CD4-positive, alpha-beta T cell (primary cell): ENCODE data around the gene UBA52. TPM values are rescaled to one million over a fixed set of nuclear protein-coding genes. Genes with fewer than 3 reads are reported as not detected.

Experiments used
- ATAC-seq: fragments of 200-7000 bp; cut with Tn5 transposase; one replicate; pipeline ENCODE4 v1.10.0; 2022; ENCODE audit warnings: mild to moderate bottlenecking; ENCODE audit not compliant: poor library complexity
- CTCF ChIA-PET: fragments of 350-600 bp; sonication (Branson Sonifier 250); formaldehyde crosslinking; loops from one replicate; lab custom pipeline; 2021; ENCODE audit warnings: antibody characterized with exemption, inconsistent platforms; lab: Charles Lee
- POLR2A ChIA-PET: fragments of 350-600 bp; sonication (Branson Sonifier 250); formaldehyde crosslinking; loops from one replicate; lab custom pipeline; 2021; ENCODE audit warnings: antibody characterized with exemption, inconsistent platforms; lab: Charles Lee
- DNase-seq, 14 experiments: peaks; one replicate each; pipeline ENCODE4 v3.0.0-alpha.2; 2013 to 2020; ENCODE audit warnings: mixed read lengths in 2 of 14
- H3K27ac ChIP-seq, 2 donors: one replicate each; pipeline versions ENCODE4 v1.5.1 to v1.7.0; 2013; ENCODE audit warnings: low read length in 2 of 2, low read depth in 1 of 2, mild to moderate bottlenecking in 1 of 2
- H3K27me3 ChIP-seq, 2 experiments: 1 replicate in 1 of 2; 2 replicates in 1 of 2; pipeline versions ENCODE4 v1.6.1 to v1.7.0; 2013; ENCODE audit warnings: low read length in 2 of 2, control low read depth in 1 of 2, mild to moderate bottlenecking in 1 of 2, moderate library complexity in 1 of 2; ENCODE audit not compliant: insufficient read depth in 2 of 2, control insufficient read depth in 1 of 2
- H3K36me3 ChIP-seq: one replicate; pipeline ENCODE4 v1.6.1; 2013; ENCODE audit warnings: low read length, control low read depth; ENCODE audit not compliant: insufficient read depth
- H3K4me1 ChIP-seq: one replicate; pipeline ENCODE4 v1.6.1; 2013; ENCODE audit warnings: low read length, control low read depth; ENCODE audit not compliant: insufficient read depth
- H3K4me3 ChIP-seq: one replicate; pipeline ENCODE4 v1.5.1; 2013; ENCODE audit warnings: mild to moderate bottlenecking, low read length, moderate library complexity
- H3K9me3 ChIP-seq, 2 experiments: 1 replicate in 1 of 2; 2 replicates in 1 of 2; pipeline versions ENCODE4 v1.6.1 to v1.7.0; 2013; ENCODE audit warnings: low read length in 2 of 2, mild to moderate bottlenecking in 2 of 2, control low read depth in 1 of 2, moderate library complexity in 1 of 2; ENCODE audit not compliant: control insufficient read depth in 1 of 2, insufficient read depth in 1 of 2
- H3K27ac Mint-ChIP-seq: one replicate; pipeline ENCODE4 v1.8.0; 2020; ENCODE audit warnings: mixed read lengths
- H3K27me3 Mint-ChIP-seq: one replicate; pipeline ENCODE4 v1.8.0; 2021; ENCODE audit warnings: mixed read lengths
- H3K36me3 Mint-ChIP-seq: one replicate; pipeline ENCODE4 v1.8.0; 2021; ENCODE audit warnings: low read depth, mixed read lengths
- H3K4me1 Mint-ChIP-seq: one replicate; pipeline ENCODE4 v1.8.0; 2021; ENCODE audit warnings: low read depth, mixed read lengths
- H3K4me3 Mint-ChIP-seq: one replicate; pipeline ENCODE4 v1.8.0; 2020; ENCODE audit warnings: mild to moderate bottlenecking, mixed read lengths
- H3K9me3 Mint-ChIP-seq: one replicate; pipeline ENCODE4 v1.8.0; 2020; ENCODE audit warnings: mixed read lengths
- CTCF ChIP-seq: fragments of 200-600 bp; IDR thresholded peaks from one replicate; pipeline ENCODE4 v1.8.0; 2022; ENCODE audit warnings: antibody characterized with exemption, mild to moderate bottlenecking
- intact Hi-C, 2 experiments: fragments of 100-400 bp; cut with DNase I in 1 of 2; cut with micrococcal nuclease in 1 of 2; formaldehyde crosslinking; loops; one replicate each; pipeline versions ENCODE4 v1.15.1 to v1.9.0; 2023 to 2025; cut with DNase I, micrococcal nuclease
- total RNA-seq, 174 experiments: library from RNA in 2 of 174; stranded (reverse) in 2 of 174; gene quantifications; one replicate each; pipeline ENCODE4 v1.2.3 and lab custom pipeline; 2021 to 2026

UBA52 gene
- total RNA-seq, 2 experiments from 2014 or later: 2,255 to 2,378 TPM

DNA sequence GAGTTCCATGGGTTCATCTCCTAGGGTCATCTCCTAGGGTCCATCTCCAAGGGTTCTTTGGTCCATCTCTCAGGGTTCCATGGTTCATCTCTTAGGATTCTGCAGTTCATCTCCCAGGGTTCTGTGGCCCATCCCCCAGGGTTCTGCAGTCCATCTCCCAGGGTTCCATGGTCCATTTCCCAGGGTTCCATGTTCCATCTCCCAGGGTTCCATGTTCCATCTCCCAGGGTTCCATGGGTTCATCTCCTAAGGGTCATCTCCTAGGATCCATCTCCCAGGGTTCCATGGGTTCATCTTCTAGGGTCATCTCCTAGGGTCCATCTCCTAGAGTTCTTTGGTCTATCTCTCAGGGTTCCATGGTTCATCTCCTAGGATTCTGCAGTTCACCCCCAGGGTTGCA is 45.9 kb downstream of the UBA52 start:
- no peak for TF ChIP-seq CTCF
- Mint-ChIP-seq H3K9me3 (no peaks in the 10 kb centered on the region), H3K4me1 (peaks cover 9% of the 10 kb centered on the region), H3K27me3 (peaks cover 60% of the 10 kb centered on the region), H3K36me3 (no peaks in the 10 kb centered on the region), H3K4me3 (no peak overlapping the region), H3K27ac (no peak overlapping the region)
- DNase-seq: no peak
- Histone ChIP-seq H3K27me3 (peaks cover 23 to 41% of the 10 kb centered on the region in 2 experiments), H3K9me3 (no peaks in the 10 kb centered on the region), H3K27ac (no peak overlapping the region), H3K36me3 (no peaks in the 10 kb centered on the region), H3K4me3 (no peak overlapping the region), H3K4me1 (peaks cover 7% of the 10 kb centered on the region)
- intact Hi-C loops: no loop called here
- POLR2A ChIA-PET: no interaction called here
- no peak for ATAC-seq
- CTCF ChIA-PET: no interaction called here

DNA sequence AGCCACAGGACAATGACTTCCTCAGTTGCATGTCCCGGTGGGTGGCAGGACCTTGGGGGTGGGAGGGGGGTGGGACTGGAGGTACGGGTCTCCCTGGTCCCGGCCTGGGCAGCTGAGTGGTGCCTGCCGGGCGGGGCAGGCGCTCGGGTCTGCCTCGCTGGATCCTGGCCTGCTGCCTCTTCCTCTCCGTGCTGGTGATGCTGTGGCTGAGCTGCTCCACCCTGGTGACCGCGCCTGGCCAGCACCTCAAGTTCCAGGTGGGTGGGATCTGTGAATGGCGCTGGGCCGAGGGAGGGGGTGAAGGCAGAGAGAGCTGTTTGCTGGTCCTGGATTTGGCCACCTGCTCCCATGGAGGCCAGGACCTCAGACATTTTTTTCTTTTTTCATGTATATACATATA is 46.6 kb downstream of the UBA52 start:
- Mint-ChIP-seq H3K9me3 (no peaks in the 10 kb centered on the region), H3K27ac (no peak overlapping the region), H3K4me1 (peaks cover 8% of the 10 kb centered on the region), H3K4me3 (no peak overlapping the region), H3K27me3 (peaks cover 55% of the 10 kb centered on the region), H3K36me3 (no peaks in the 10 kb centered on the region)
- TF ChIP-seq CTCF: no peak
- peaks cover 21 to 34% of the 10 kb centered on the region in 2 experiments for H3K27me3 ChIP-seq
- POLR2A ChIA-PET: no interaction called here
- no peaks in the 10 kb centered on the region for H3K36me3 ChIP-seq
- H3K4me3 ChIP-seq: no peak overlapping the region
- no peak for ATAC-seq
- DNase-seq: no peak
- intact Hi-C loops: no loop called here
- H3K27ac ChIP-seq: no peak overlapping the region
- no peaks in the 10 kb centered on the region for H3K9me3 ChIP-seq
- H3K4me1 ChIP-seq: peaks cover 3% of the 10 kb centered on the region
- CTCF ChIA-PET: no interaction called here

DNA sequence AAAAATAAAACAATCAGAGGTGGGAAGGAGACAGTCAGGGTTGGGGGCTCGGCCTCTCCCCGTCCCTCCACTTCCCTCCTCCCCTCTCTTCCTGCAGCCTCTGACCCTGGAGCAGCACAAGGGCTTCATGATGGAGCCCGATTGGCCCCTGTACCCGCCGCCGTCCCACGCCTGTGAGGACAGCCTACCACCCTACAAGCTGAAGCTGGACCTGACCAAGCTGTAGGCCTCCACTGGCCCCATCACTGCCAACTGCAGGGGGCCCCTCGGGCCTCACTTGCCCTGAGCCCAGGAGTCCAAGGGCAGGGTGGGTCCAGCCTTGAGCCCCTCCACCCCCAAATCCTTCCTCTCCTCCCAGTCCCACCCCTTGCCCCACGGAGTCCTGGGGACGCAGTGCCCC is 48.7 kb downstream of the UBA52 start:
- DNase-seq (no peak), ATAC-seq (no peak)
- Histone ChIP-seq H3K27ac (no peak overlapping the region), H3K36me3 (no peaks in the 10 kb centered on the region), H3K9me3 (no peaks in the 10 kb centered on the region), H3K4me3 (no peak overlapping the region), H3K27me3 (peaks cover 4 to 17% of the 10 kb centered on the region in 2 experiments), H3K4me1 (no peaks in the 10 kb centered on the region)
- no peak overlapping the region for H3K27ac Mint-ChIP-seq
- H3K27me3 Mint-ChIP-seq: peaks cover 34% of the 10 kb centered on the region
- ChIA-PET POLR2A (no interaction called here), CTCF (interaction anchor here (0.7 kb wide), 1 partner anchor 13 kb away, joined by 3 read pairs; no protein-coding TSS in a partner anchor)
- no peak for TF ChIP-seq CTCF
- no peak overlapping the region for H3K4me3 Mint-ChIP-seq
- H3K36me3 Mint-ChIP-seq: no peaks in the 10 kb centered on the region
- no peaks in the 10 kb centered on the region for H3K9me3 Mint-ChIP-seq
- intact Hi-C loops: no loop called here
- no peaks in the 10 kb centered on the region for H3K4me1 Mint-ChIP-seq
